Osteoblast (primary cell): Measurements from ENCODE around the gene PIP5K1B. TPM values are rescaled to one million over a fixed set of nuclear protein-coding genes. Genes with fewer than 3 reads are reported as not detected.

Experiments
- DNase-seq: peaks from one replicate; pipeline ENCODE4 v3.0.0; 2011; ENCODE audit warnings: low spot score, mixed read lengths; ENCODE audit not compliant: insufficient read length; ENCODE audit errors: missing footprints
- H2AFZ ChIP-seq: 2 replicates; pipeline ENCODE4 v1.6.0; 2011; ENCODE audit warnings: mild to moderate bottlenecking, low read length
- H3K27ac ChIP-seq: 2 replicates; pipeline ENCODE4 v1.5.1; 2011; ENCODE audit warnings: mild to moderate bottlenecking, low read depth, low read length, moderate library complexity
- H3K27me3 ChIP-seq: 2 replicates; pipeline ENCODE4 v1.6.0; 2012; ENCODE audit warnings: mild to moderate bottlenecking, control low read depth, inconsistent platforms, low read length, moderate library complexity; ENCODE audit not compliant: insufficient read depth
- H3K36me3 ChIP-seq: 2 replicates; pipeline ENCODE4 v1.5.1; 2011; ENCODE audit warnings: mild to moderate bottlenecking, low read length, control low read depth, moderate library complexity; ENCODE audit not compliant: insufficient read depth
- H3K4me1 ChIP-seq: 2 replicates; pipeline ENCODE4 v1.5.1; 2011; ENCODE audit warnings: mild to moderate bottlenecking, low read length, control low read depth, moderate library complexity; ENCODE audit not compliant: insufficient read depth
- H3K4me2 ChIP-seq: 2 replicates; pipeline ENCODE4 v1.6.0; 2011; ENCODE audit warnings: mild to moderate bottlenecking, low read length; ENCODE audit not compliant: insufficient read depth
- H3K4me3 ChIP-seq: fragments of 200-600 bp; sonication (generic); 3 replicates; pipeline ENCODE4 v1.5.1; 2012; ENCODE audit warnings: mild to moderate bottlenecking, low read length, inconsistent platforms; ENCODE audit not compliant: insufficient read depth
- H3K79me2 ChIP-seq: 2 replicates; pipeline ENCODE4 v1.6.0; 2012; ENCODE audit warnings: mild to moderate bottlenecking, low read length, control low read depth, inconsistent platforms; ENCODE audit not compliant: insufficient read depth
- H3K9me3 ChIP-seq: 2 replicates; pipeline ENCODE4 v1.5.1; 2011; ENCODE audit warnings: low read depth, low read length, control low read depth
- H4K20me1 ChIP-seq: 2 replicates; pipeline ENCODE4 v1.6.0; 2012; ENCODE audit warnings: mild to moderate bottlenecking, low read length, control low read depth; ENCODE audit not compliant: insufficient read depth
- total RNA-seq: library from RNA; depleted of rRNA; stranded (reverse); fragments of >200 nt; gene quantifications from 2 replicates; pipeline ENCODE4 v1.2.3, GENCODE V29; 2012
- TF ChIP-seq, protein P1 (sequence below): IDR thresholded peaks from 2 replicates; pipeline ENCODE4 v1.5.1; 2011; ENCODE audit warnings: mild to moderate bottlenecking, low read depth, low read length, moderate library complexity; ENCODE audit errors: extremely low read depth

Gene PIP5K1B
- total RNA-seq, 1 donor: not detected

DNA sequence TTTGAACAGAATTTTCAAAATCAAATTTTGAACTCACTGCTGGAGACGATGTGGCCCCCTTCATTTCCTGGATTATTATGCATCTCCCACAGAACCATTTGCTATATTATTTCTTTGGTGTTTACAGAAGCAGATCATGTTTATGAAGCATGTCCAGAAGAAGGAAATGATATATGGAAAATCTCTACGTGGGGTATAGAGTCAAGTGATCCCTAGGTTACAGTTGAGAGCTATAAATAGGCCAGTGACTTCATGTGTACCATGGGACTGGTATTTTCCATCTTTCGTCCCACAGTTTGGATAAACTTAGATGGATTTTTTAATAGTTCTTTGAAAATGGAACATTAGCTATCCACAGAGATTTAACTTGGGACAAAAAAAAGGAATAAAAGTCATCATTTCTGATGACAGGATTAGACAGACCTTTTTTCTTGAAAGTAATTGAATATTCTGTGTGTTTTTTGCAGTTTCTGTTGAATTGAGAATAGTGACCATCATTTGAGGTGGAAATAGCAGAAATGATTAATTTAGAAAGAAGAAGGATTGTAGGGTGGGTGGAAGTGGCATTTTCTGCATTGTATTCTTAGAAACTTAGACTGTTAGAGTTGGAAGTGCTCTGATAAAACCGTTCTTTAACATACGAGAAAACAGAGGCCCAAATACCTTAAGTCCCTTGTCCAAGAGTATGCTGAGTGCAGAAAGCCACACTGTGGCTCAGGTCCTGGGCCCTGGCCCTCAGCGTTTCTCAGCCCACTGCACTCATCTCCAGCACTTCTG lies 136.4 kb downstream of the PIP5K1B start:
- Histone ChIP-seq H3K4me1 (no peaks in the 10 kb centered on the region), H2AFZ (no peak overlapping the region), H3K36me3 (no peaks in the 10 kb centered on the region), H3K4me3 (no peak overlapping the region), H3K4me2 (no peak overlapping the region), H3K9me3 (no peaks in the 10 kb centered on the region), H3K27me3 (no peaks in the 10 kb centered on the region), H4K20me1 (no peaks in the 10 kb centered on the region), H3K79me2 (no peaks in the 10 kb centered on the region), H3K27ac (no peak overlapping the region)
- DNase-seq: no peak
- TF ChIP-seq, protein P1, sequence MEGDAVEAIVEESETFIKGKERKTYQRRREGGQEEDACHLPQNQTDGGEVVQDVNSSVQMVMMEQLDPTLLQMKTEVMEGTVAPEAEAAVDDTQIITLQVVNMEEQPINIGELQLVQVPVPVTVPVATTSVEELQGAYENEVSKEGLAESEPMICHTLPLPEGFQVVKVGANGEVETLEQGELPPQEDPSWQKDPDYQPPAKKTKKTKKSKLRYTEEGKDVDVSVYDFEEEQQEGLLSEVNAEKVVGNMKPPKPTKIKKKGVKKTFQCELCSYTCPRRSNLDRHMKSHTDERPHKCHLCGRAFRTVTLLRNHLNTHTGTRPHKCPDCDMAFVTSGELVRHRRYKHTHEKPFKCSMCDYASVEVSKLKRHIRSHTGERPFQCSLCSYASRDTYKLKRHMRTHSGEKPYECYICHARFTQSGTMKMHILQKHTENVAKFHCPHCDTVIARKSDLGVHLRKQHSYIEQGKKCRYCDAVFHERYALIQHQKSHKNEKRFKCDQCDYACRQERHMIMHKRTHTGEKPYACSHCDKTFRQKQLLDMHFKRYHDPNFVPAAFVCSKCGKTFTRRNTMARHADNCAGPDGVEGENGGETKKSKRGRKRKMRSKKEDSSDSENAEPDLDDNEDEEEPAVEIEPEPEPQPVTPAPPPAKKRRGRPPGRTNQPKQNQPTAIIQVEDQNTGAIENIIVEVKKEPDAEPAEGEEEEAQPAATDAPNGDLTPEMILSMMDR: no peak

GRCh38 chr9:68842568-68842967 lies 137.5 kb downstream of the PIP5K1B start:
- no peak overlapping the region for H3K27ac ChIP-seq
- DNase-seq: no peak
- H3K36me3 ChIP-seq: no peaks in the 10 kb centered on the region
- no peaks in the 10 kb centered on the region for H4K20me1 ChIP-seq
- H2AFZ ChIP-seq: no peak overlapping the region
- H3K79me2 ChIP-seq: no peaks in the 10 kb centered on the region
- no peaks in the 10 kb centered on the region for H3K9me3 ChIP-seq
- H3K4me1 ChIP-seq: no peaks in the 10 kb centered on the region
- no peak overlapping the region for H3K4me2 ChIP-seq
- no peaks in the 10 kb centered on the region for H3K27me3 ChIP-seq
- no peak overlapping the region for H3K4me3 ChIP-seq
- TF ChIP-seq, protein P1: no peak

- DNase-seq: no peak
- H2AFZ ChIP-seq: no peak overlapping the region
- H3K27me3 ChIP-seq: no peaks in the 10 kb centered on the region
- no peaks in the 10 kb centered on the region for H4K20me1 ChIP-seq
- no peak overlapping the region for H3K27ac ChIP-seq
- no peaks in the 10 kb centered on the region for H3K79me2 ChIP-seq
- H3K4me1 ChIP-seq: no peaks in the 10 kb centered on the region
- no peak overlapping the region for H3K4me3 ChIP-seq
- no peak overlapping the region for H3K4me2 ChIP-seq
- no peaks in the 10 kb centered on the region for H3K9me3 ChIP-seq
- TF ChIP-seq, protein P1: no peak
- no peaks in the 10 kb centered on the region for H3K36me3 ChIP-seq
Measured at GRCh38 chr9:68843239-68843638, 138.2 kb downstream of the PIP5K1B start.

DNA sequence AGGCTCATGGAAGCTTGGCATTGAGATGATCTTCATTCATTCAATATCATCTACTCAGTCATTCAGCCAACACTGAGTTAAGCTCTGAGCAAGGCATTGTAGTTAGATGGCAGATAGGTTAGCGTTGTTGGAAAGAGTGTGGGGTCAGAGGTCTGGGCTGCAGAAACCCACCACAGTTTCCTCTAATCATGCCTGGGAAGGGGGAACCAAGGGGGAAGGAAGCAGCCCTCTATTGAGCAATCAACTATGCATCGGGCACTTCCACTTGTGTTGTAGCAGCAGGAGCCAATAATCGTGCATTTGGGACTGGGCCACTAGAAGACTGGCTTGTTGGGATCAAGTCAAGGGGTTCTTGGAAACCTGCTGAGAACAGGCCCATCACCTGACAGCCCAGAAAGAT lies 139.1 kb downstream of the PIP5K1B start:
- Histone ChIP-seq H3K4me2 (no peak overlapping the region), H3K36me3 (no peaks in the 10 kb centered on the region), H2AFZ (no peak overlapping the region), H3K27ac (no peak overlapping the region), H3K4me1 (no peaks in the 10 kb centered on the region), H3K27me3 (no peaks in the 10 kb centered on the region), H3K4me3 (no peak overlapping the region), H3K9me3 (no peaks in the 10 kb centered on the region), H3K79me2 (no peaks in the 10 kb centered on the region), H4K20me1 (no peaks in the 10 kb centered on the region)
- no peak for DNase-seq
- TF ChIP-seq, protein P1: no peak
